Measurements from ENCODE around the gene STRIP2. TPM values are rescaled to one million over a fixed set of nuclear protein-coding genes. Genes with fewer than 3 reads are reported as not detected.

Gene STRIP2
- total RNA-seq, 2 donors from 2014 or later: 1.1 to 5.5 TPM

DNA sequence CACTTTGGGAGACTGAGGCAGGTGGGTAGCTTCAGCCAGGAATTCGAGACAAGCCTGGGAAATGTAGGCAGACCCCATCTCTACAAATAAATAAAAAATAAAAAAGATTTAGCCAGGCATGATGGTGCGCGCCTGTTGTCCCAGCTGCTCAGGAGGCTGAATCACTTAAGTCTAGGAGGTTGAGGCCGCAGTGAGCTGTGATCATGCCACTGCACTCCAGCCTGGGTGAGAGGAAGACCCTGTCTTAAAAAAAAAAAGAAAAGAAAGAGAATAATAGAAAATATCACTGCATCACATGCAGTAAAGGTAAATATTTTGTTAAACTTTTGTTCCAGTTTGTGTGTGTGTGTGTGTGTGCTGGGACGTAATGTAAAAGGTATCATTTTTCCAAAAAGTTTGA is 3.0 kb downstream of the STRIP2 start:
- intact Hi-C loops (cut with DNase I): no loop called here
- Histone ChIP-seq H3K9me3 (no peaks in the 10 kb centered on the region), H3K27ac (no peak overlapping the region), H3K4me3 (no peak overlapping the region), H3K27me3 (replicated peaks; ENCODE audit: insufficient read depth) (no peaks in the 10 kb centered on the region), H3K36me3 (no peaks in the 10 kb centered on the region), H3K4me1 (replicated peaks) (no peaks in the 10 kb centered on the region)
- WGBS: 96% methylated on average over 5 of the region's 5 CpGs
- DNase-seq (ENCODE audit: low spot score): no peak
- no peak for TF ChIP-seq POLR2A (IDR thresholded peaks at IDR 0.05)
- TF ChIP-seq CTCF (IDR thresholded peaks at IDR 0.05): no peak
- TF ChIP-seq POLR2AphosphoS5 (IDR thresholded peaks at IDR 0.05): no peak

DNA sequence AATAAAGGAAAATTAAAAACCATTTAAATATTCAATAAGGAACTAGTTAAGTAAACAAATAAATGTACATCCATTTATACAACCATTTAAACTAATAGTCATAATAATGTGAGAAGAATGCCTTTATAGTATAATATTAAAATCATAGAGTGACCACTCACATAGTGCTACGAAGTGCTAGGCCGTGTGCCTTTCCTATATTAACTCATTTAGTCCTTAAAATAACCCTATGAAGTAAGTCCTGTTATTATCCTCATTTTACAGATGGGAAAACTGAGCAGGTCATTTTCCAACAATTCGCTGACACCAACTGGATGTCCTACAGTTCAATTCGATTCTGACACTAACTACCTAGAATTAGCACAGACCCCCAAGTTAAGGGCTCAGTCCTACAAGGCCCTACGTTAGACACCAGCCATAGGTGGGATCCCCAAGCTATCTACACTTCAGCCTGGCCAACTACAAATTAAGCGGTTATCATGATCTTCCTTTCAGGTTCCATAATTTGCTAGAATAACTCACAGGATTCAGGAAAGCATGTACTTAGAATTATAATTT is 4.1 kb downstream of the STRIP2 start:
- TF ChIP-seq CTCF (IDR thresholded peaks at IDR 0.05) (no peak), POLR2A (IDR thresholded peaks at IDR 0.05) (no peak), POLR2AphosphoS5 (IDR thresholded peaks at IDR 0.05) (no peak)
- intact Hi-C loops (cut with DNase I): no loop called here
- Histone ChIP-seq H3K9me3 (no peaks in the 10 kb centered on the region), H3K4me3 (no peak overlapping the region), H3K4me1 (replicated peaks) (no peaks in the 10 kb centered on the region), H3K27ac (no peak overlapping the region), H3K27me3 (replicated peaks; ENCODE audit: insufficient read depth) (no peaks in the 10 kb centered on the region), H3K36me3 (no peaks in the 10 kb centered on the region)
- DNase-seq (ENCODE audit: low spot score): no peak
- WGBS: 96% methylated on average over 6 of the region's 6 CpGs

DNA sequence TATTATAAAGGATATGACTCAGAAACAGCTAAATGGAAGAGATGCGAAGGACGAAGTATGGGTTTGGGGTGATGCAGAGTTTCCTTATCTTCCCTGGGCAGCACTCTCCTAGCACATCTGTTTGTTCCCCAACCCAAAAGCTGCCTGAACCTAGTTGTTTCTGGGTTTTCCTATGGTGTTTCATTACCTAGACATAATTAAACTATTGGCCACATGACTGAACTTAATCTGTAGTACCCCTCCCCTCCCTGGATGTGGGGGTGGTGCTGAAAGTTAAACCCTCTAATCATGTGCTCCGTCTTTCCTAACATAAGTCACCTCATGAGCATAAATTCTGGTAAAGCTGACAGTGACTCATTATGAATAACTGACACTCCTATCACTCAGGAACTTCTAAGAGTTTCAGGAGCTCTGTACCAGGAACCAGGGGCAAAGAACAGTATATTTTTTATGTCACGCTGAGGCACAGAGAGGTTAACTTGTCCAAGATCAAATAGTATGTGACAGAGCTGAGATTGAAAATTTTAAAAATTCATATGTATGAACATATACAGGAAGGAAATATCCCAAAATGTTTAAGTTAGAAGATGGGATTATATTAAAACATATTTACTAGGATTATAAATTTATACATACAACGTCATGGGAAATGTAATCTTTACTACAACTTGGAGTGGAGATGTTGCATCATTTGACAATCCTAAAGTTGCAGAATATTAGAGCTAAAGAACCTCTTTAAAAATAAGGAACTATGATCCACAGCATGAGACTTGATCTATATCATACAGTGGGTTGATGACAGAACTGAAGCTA is 4.8 kb downstream of the STRIP2 start:
- WGBS: 88% methylated on average over 5 of the region's 5 CpGs
- no peak overlapping the region for H3K27ac ChIP-seq
- H3K27me3 ChIP-seq (replicated peaks; ENCODE audit: insufficient read depth): no peaks in the 10 kb centered on the region
- intact Hi-C loops (cut with DNase I): no loop called here
- H3K4me1 ChIP-seq (replicated peaks): no peaks in the 10 kb centered on the region
- no peaks in the 10 kb centered on the region for H3K36me3 ChIP-seq
- H3K4me3 ChIP-seq: no peak overlapping the region
- no peak for DNase-seq (ENCODE audit: low spot score)
- no peaks in the 10 kb centered on the region for H3K9me3 ChIP-seq
- TF ChIP-seq POLR2AphosphoS5 (IDR thresholded peaks at IDR 0.05) (no peak), CTCF (IDR thresholded peaks at IDR 0.05) (no peak)

DNA sequence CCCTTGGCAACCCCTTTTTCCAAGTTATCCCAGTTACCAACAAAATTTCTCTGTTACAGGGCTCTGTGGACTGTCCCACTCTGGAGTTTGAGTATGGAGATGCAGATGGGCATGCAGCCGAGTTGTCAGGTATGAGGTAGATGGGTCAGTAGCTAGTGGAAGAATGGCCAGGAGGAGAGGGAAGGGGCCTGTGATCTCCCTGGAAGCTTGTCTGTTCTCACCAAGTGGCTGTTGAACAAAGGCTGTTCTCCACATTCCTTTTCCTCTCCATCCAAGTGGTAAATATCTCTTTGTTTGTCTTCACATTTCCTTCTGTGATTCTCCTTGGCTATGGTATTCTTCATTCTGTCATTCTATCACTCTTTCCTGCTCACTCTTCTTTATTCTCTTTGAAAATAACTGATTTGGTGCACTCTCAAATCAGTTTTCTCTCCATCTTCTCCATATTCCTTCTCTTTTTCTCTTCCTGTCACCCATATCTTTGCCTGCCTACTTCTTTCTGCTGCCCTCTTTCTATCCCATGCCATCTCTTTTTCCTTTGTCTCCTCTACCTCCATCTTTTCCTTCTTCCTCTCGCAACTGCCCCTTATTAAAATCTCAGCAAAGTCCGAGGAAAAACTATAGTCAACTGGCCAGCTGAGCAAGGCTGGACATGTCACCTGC is 5.9 kb downstream of the STRIP2 start:
- DNase-seq (ENCODE audit: low spot score): no peak
- H3K4me3 ChIP-seq: no peak overlapping the region
- intact Hi-C loops (cut with DNase I): no loop called here
- TF ChIP-seq CTCF (IDR thresholded peaks at IDR 0.05) (no peak), POLR2A (IDR thresholded peaks at IDR 0.05) (no peak), POLR2AphosphoS5 (IDR thresholded peaks at IDR 0.05) (no peak)
- H3K27ac ChIP-seq: no peak overlapping the region
- H3K27me3 ChIP-seq (replicated peaks; ENCODE audit: insufficient read depth): no peaks in the 10 kb centered on the region
- no peaks in the 10 kb centered on the region for H3K36me3 ChIP-seq
- H3K4me1 ChIP-seq (replicated peaks): no peaks in the 10 kb centered on the region
- 78% methylated on average over 3 of the region's 3 CpGs for WGBS
- H3K9me3 ChIP-seq: no peaks in the 10 kb centered on the region
